SW480 (cell line): ENCODE measurements around the gene ACO2.
A peak's percentile ranks its signal among the peaks of the same experiment; 100 is the strongest.
"Not testable (repeated sequence)": the region's sequence is repeated elsewhere in the genome, so short reads cannot be mapped to it uniquely, and the experiment has no call there.

ENCODE experiments used
- DNase-seq: peaks from one replicate; pipeline ENCODE4 v3.0.0-alpha.2; 2016; ENCODE audit warnings: low spot score

ACO2 gene

DNA sequence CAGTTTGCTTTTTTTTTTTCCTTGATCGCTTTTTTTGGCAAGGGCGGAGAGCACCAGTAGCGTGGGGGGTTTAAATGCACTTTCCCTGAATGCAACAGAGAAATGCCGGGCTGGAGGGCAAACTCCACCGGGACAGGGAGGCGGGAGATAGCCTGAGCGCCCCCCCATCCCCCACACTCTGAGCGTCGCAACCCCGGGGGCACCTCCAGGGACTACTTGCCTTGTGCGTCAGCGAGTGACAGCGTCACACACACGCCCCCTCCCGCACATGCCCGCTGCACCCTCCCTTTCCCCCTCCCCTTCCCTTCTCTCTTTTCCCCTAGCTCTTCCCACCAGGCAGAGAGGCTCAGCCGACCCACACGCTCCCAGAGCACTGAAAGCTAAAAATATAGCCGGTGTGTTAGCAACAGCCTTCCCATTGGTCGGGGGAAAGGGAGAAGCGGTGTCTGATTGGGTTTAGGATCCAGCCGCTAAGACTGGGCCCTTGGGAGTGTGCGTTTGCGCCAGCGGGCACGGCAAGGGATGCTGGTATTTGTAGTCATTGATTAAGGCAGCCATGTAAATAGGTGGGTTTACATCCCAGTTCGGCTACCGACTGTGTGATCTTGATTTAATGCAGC, 20.6 kb upstream of the ACO2 start:
- DNase-seq = peak; percentile 99

DNA sequence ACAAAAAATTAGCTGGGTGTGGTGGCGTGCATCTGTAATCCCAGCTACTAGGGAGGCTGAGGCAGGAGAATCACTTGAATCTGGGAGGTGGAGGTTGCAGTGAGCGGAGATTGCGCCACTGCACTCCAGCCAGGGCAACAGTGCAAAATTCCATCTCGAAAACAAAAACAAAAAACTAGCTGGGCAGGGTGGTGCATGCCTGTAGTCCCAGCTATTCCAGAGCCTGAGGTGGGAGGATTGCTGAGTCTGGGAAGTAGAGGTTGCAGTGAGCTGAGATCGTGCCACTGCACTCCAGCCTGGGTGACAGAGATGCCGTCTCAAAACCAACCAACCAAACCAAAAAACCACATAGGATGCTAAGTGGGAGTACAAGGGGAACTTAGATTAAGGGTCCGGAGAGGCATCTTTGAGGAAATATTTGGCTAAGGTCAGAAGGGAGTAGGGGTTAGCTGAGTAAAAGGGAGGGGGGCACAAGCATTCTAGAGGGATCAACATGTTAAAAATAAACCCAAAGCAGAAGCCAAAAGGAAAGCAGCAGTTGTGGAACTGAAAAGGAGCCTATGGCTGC, 10.7 kb upstream of the ACO2 start:
- DNase-seq = no peak

DNA sequence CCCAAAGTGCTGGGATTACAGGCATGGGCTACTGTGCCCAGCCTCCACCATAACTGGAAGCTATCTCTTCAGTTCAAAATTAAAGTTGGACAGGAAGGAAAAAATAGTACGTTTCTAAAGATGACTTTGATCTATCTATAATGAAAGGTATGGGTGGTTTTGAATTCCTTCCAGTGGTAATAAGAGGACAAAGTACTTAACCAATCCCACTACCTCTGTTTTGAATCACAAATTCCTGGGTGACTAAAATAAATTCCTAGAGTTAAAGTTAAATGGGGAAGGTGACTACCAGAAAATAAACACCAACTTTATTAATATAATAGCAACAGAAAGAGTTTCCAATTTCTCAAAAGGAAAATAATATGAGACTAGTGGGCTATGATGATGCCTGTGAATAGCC, 9.5 kb upstream of the ACO2 start:
- DNase-seq = peak; percentile 10

DNA sequence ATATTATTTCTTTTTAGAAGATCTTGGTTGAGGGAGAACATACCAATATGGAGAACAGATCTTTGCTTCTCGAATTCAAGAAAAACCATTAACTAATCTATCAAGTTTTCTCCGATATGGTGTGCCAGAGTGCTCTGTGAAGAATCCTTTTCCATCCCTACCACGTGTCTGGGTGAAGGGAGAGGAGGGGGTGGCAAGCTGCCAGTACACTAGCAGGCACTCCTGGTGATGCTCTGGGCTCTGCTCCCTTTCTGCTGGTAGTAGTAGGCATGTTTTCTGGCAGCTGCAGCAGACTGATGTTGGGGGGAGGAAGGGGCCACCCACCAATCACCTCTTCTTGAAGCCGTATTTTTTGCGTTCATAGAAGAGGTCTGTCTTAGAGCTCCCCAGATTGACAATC, 8.8 kb upstream of the ACO2 start:
- DNase-seq = not testable (repeated sequence)

DNA sequence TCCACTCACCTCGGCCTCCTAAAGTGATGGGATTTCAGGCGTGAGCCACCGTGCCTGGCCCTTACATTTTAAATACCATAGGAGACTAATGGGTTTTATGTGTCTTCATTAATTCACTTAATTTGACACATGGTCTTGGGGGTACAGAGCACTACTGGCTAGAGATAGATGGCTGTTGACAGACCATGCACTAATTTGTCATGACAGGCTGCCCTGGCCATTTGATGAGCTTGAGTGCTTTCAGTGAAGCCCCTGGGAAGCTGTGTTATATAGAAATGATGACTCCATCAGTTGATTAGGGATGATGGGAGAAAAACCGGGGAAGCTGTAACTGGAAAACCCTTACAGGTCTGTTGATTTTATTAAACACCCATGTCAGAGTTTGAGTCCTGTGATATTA, 7.0 kb upstream of the ACO2 start:
- no peak for DNase-seq

DNA sequence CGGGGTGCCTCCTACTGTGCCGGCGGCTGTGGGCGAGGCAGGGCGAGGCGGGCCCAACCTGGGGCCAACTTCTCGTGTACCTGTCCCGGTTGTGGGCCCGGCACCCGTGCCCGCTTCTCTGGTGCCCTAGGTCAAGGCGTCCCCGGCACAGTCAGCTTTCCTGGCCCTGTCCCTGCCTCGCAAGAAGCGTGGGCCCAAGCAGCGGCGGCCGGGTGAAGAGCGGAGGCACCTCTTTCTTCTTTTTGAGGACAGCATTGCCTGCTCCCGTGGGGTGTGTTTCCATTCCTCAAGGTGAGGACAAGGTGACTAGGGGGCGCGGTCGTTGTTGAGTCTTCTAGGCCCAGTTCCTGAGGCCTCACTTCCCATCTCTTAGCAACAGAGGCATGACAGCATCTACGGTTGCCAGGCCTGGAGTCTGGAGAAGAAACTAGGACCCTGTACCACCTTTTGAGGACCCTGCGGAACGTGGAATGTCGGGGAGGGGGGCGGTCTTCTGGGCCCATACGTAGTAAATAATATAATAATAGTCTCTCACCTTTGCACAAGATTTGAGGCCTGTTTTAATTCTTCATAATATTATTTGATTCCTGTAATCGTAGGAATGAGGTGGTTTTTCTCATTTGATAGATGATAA, 418 bp downstream of the ACO2 start:
- peak; percentile 10 for DNase-seq

DNA sequence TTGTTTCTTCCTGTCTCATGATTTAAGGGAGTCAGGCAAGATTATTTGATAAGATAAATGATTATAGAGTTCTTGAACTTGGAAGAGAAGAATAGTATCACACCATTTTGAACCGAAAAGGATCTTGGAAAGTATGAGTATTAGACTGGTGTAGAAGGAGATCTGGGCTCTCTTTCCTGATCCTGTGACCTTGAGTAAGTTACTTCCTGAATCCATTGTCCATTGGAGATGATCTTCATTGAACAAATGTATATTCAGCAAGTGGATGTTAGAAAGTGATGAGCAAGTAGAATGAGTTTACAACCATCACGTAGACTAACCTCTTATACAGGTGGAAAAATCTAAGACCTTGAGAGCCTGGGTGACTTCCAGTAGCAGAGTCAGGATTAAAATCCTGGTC, 2.0 kb downstream of the ACO2 start:
- DNase-seq = no peak

DNA sequence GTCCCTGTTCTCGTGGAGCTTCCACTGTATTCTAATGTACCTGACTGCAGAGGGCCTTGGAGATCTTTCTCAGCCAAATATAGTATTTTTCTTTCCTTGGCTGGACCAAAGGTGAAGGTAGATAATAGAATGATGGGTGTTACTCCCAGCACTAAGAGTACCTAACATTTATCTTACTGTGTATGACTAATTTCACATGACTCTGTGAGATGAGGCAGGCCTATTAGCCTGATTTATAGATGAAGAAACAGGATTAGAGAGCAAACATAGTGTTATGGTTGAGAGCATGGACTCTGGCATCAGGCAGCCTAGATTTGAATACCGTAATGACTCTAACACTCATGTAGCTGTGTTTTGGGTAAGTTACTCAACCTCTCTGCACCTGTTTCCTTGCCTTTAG, 2.7 kb downstream of the ACO2 start:
- DNase-seq = no peak

DNA sequence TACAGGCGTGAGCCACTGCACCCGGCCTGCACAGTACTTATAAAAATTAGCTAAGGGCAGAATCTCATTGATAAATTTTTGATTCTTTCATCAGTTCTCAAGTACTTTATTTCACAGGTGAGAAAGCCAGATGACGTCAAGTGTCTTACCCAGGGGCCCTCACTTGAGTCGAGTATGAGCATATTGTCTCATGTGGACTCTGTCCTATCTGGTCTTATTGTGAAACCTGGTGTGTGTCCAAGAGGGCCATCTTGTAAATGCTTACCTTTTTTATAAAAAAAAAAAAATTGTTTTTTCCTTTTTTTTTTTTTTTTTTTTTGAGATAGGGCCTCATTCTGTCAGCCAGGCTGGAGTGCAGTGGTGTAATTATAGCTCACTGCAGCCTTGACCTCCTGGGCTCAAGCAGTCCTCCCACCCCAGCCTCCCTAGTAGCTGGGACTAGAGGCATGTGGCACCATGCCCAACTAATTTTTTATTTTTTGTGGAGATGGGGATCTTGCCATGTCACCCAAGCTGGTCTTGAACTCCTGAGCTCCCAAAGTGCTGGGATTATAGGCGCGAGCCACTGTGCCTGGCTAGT, 6.0 kb downstream of the ACO2 start:
- no peak for DNase-seq

DNA sequence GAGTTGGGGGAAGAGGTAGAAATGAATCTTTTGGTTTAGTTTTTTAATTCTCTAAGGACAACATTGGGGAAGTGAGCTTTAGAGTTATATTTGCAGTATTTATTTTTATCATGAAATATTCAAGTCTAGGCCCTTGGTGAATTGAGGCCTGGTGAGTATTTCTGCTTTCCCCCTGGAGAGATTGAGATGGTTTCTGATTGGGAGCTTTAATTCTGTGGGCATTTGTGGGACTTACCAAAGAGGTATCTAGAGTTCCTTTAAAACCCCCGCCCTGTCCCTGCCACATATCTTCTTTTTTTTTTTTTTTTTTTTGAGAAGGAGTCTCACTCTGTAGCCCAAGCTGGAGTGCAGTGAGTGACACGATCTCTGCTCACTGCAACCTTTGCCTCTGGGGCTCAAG, 9.6 kb downstream of the ACO2 start:
- no peak for DNase-seq

DNA sequence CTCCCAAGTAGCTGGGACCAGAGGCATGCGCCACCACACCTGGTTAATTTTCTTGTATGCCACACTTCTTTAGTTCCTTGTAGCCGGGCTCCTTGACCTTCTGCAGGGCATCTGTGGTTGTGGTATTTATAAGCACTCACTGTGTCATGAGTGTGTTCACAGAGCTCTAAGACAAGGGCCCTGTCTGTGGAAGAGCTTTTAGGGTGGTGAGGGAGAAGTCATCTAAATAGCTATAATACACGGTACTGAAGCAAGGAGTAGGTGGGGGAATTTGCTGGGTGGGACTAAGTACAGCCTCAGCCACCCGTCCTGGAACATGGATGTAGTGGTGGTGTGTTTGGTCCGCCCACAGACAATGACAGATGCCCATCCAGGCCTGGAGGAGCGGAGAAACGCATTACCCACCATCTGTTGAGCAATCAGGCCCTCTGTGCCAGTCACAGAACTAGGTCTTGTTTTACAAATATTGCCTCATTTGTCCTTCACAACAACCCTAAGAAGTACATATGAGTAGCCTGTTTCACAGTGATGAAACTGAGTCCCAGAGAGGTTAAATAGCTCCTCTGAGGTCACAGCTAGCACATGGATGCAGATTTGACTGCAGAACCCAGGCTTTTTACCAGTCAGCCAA, 10.1 kb downstream of the ACO2 start:
- DNase-seq = no peak

DNA sequence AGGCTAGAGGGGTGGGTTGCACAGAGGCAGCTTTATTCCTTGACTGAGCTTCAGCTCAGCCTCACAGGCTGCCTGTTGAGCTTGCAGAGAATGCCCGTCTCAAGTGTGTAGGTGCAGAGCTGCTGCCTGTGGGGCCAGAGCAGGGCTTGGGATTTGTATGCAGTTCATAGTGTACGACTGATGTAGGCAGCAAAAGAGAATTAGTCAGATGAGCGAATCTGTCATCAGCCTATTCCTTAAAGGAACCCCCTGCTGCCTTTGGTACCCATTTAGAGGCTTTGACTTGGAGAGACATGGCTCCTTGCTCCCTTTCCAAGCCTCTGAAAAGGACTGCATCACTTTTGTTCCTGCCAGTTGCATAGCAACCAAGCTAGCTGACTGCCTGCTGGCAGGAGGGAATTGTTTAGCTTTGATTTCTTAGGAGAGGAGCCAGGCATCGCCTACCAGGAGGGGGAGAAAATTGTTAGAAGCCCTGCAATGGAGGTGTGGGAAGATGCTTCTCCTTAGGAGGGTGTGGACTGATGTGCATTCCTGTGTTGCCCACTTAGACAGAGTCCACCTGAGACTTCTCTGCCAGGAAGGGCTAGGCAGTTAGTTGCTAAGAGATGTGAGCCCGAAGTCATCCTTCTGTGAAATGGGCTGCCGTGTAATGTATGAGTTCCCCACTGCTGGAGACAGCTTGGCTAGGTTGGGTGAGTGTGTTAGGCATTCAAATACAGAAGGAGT, 10.9 kb downstream of the ACO2 start:
- no peak for DNase-seq

DNA sequence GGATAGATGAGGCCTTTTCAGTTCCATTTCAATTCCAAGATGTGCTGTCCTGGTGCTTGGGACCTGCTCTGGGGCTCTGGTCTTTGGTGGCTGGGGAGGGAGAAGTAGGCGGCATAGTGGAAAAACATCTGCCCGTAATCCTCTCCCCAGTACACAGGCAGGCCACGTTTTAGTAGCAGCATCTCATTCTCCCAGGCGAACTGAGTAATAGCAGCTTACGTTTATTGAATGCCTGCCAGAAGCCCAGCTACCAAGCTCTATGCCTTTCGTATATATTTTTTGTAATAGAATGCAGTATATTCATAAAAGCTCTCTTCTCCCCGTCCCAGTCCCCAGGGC, 11.4 kb downstream of the ACO2 start:
- DNase-seq = no peak

DNA sequence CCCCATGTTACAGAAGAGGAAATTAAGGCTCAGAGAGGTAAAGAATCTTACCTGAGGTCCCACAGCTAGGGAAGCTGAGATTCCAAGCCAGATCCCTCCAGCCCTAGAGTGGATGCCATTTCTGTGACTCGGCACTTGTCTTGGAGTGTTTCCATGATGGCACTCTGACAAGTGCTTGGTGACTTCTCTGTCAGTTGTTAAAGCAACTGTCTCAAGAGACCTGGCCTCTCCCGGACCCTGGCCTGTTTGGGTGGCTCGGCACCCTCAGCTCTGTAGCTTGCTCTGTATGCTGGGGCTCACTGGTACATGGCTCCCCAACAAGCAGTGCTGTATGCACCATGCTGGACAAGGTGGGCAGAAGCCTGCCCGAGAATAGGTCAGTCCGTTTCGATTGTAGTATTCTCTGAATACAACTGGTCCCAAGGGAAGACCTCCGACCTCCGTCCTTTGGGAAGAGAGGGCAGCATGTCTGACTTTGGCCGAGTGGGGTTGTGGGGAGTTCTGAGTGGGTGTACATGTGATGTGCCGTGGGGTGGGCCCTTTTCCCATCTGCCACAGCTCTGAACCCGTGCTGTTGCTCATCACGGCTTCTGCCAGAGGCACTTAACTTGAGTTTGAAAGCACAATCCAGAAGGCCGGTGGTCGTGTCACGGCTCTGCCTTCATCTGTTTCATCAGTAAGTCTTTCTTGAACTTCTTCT, 12.4 kb downstream of the ACO2 start:
- DNase-seq = no peak

DNA sequence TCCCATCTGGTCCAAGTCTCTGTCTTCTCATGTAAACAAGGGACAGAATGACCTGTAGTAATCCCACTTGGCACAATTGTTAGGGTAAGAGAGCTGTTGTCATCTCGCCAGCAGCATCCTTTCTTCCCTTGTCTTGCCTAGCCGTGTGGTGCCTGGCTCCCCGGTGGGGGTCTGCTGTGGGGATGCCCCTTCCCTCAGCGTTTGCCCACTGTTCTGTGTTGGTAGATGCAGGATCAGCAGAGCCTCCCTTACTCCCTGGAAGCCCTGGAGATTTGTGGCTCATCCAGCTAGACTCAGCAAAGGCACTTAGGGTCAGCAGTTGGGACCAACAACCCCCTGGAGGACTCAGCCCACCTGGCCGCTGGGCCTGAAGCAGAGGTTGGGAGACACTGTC, 13.0 kb downstream of the ACO2 start:
- no peak for DNase-seq

DNA sequence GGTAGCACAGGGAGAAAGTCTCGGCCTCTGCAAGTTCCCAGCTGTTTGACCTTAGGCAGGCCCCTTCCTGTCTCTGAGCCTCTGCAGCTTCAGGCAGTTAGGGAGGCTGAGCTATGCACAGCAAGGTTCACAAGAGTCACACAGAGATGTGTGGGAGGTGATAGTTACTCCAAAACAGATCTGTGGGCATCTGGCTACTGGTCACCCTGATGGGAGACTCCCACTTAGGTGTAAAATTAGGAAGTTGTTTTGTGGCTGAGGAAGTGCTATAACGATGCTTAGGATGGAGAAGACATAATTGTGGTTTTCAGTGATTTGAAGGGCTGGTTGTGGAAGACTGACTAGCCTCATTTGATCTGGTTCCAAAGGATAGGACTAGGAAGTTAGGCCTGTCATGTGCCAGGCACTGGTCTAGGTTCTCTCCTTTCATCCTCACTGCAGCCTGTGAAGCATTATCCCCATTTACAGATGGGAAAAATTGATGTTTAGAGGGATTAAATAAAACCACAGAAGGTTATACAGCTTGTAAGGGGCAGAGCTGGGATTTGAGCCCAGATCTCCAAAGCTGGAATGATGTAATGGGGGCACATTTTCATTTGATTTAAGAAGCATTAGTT, 13.5 kb downstream of the ACO2 start:
- DNase-seq = no peak

DNA sequence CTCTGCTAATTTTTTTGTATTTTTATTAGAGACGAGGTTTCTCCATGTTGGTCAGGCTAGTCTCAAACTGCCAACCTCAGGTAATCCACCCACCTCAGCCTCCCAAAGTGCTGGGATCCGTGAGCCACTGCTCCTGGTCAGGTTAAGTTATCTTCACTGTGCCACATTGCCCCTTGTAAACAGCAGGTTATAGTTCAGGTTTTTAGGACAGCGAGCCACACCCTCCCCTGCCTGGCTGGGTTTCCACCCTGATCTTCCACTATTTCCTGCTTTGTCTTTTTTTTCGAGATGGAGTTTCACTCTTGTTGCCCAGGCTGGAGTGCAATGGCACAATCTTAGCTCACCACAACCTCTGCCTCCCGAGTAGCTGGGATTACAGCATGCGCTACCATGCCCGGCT, 16.1 kb downstream of the ACO2 start:
- DNase-seq = no peak

DNA sequence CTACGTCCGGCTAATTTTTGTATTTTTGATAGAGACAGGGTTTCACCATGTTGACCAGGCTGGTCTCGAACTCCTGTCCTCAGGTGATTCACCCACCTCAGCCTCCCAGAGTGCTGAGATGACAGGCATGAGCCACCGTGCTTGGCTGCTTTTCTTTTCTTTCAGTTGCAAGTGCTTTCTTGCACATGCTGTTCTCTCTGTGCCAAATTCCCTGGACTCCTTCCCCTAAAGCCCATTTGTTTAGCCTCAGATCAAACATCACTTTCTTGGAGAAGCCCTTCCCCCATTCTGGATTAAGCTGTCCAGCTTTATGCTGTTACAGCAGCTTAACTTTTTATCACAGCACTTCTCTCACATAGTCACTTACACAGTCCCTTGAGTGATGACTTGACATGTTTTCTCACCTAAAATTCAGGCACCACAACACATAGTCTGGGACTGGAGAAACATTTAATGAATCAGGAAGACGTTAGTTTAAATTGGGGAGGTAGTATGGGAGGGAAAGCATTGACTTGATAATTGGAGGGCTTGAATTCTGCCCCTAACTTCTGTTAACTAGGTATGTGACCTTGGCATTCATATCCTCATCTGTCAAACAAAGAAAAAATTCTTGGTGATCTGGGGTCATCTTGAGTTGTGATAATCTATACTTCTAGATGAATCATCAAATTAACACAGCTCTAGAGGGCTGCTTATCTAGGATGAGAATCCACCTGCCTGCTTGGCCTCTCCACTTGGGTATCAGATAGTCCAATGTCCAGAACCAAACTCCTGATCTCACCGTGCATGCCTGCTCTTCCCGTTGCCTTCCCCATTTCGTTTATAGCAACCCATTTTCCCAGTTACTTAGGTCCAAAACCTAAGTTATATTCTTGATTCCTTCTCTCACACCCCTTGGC, 18.4 kb downstream of the ACO2 start:
- DNase-seq = no peak

DNA sequence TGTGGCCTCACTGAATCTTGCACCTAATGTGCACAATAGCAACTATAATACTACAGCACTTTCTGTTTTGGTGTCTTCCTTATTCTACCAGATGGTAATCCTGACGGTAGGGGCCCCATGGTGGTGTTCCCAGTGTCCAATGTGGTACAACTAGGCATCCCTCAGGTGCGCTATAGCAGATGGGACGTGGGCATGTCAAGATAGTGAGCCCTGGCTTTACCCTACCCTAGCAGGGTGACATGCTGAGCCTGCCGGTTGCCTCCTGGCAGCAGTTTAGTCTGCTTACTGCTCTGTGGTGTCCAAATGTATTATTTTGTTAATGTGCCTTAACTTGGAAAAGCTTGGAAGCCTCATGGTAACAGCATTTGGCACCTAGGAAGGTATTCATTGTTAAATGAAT, 19.2 kb downstream of the ACO2 start:
- DNase-seq = no peak

DNA sequence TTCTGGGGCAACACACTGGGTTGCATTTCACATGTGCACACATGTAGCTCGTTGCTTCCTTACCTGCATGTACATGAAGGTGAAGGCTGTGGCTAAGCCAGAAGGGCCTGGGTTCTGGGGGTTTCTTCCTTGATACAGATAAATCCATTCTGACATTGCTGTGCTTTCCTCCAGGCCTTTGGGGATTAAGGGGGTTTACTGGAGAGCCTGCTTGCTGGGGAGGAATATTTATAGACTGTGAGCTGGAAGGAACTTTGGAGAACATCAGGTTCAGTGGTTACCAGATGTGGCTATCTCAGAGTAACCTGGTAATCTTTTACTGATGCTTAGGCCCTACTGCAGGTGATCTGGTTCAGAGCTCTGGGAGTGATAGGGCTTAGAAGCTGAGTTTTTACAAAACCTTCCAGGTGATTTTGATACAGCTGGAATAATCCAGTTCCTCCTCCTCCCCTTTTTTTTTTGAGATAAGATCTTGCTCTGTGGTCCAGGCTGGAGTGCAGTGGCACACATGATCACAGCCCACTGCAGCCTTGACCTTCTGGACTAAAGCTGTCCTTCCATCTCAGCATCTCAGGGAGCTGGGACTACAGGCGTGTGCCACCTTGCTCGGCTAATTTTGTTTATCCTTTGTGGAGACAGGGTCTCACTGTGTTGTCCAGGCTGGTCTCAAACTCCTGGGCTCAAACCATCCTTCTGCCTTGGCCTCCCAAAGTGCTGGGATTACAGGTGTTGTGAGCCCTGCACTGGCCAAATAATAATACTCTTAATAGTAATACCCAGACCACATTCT, 19.9 kb downstream of the ACO2 start:
- DNase-seq = no peak
